ENCODE measurements around the gene NPW. TPM values are rescaled to one million over a fixed set of nuclear protein-coding genes. Genes with fewer than 3 reads are reported as not detected.

Gene NPW
- total and polyA plus RNA-seq, 2 of the 8 experiments (the other 6 are each of a cell fraction or from before 2014, with no cell fraction given) = 4.0 to 10.3 TPM

DNA sequence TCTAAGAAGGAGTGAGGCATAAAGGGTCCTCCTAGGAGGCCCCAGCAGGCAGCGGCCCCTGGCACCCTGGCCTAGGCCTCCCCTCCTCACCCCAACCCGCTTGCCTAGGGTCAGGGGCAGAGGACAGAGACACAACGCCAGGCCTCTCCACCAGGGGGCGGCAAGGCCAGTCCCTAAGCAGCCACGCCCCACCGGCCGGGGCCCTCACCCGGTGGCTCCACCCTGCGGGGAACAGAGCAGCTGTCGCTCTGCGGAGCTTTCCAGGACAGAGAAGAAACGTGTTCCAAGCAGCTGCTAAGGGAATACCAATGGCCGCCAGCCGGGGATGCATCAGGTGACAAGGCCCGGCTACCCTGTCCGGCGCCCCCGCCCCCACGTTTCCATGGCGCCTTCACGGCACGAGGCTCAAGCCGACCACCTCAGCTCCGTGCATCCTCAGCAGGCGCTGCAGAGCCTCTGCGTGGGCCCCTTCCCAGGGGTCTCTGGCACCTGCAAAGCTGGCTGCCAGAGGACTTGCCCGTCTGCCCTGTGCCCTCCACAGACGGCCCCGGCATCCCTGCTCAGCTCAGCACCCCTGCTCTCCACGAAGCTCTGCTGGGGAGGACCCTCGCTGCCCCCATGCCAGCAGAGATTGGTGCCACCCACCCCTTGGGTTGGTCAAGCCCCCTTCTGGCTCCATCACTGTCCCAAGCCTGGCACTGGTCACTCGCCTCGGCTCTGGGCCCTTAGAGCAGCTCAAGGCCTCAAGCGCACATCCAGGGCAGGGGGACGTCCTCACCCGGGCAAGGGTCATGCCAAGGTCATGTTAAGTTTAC is 15.6 kb upstream of the NPW start (continued):
- peak in 1 of 2 experiments; percentile 12; a peak in 1 of 3 replicates for TF ChIP-seq EP300 (IDR thresholded peaks at IDR 0.05; ENCODE audit: borderline replicate concordance in 1 of 2, low read depth in 2 of 2, low read length in 2 of 2)
- TF ChIP-seq YY1 (IDR thresholded peaks at IDR 0.05; ENCODE audit: low read depth, low read length) = peak; percentile 95
- peak; percentile 26; the same call in 1 of the 2 replicates for TF ChIP-seq CEBPB (IDR thresholded peaks at IDR 0.05; ENCODE audit: low read depth, low read length)
- peak; percentile 55 to 62 for TF ChIP-seq RAD21 (IDR thresholded peaks at IDR 0.05 in 1 of 2, conservative IDR thresholded peaks at IDR 0.05 in 1 of 2; ENCODE audit: low read depth in 2 of 2, low read length in 2 of 2)
- peak; percentile 95 for TF ChIP-seq SP4 (IDR thresholded peaks at IDR 0.05; ENCODE audit: low read length)
- TF ChIP-seq, protein P1, sequence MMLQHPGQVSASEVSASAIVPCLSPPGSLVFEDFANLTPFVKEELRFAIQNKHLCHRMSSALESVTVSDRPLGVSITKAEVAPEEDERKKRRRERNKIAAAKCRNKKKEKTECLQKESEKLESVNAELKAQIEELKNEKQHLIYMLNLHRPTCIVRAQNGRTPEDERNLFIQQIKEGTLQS (IDR thresholded peaks at IDR 0.05; ENCODE audit: insufficient read depth, low read depth, low read length) = peak; percentile 54; the same call in 1 of the 2 replicates
- peak; percentile 53 for TF ChIP-seq USF2 (IDR thresholded peaks at IDR 0.05; ENCODE audit: low read length)
- TF ChIP-seq GABPA (IDR thresholded peaks at IDR 0.05; ENCODE audit: borderline replicate concordance, insufficient read depth, low read length) = peak; percentile 75; the same call in 1 of the 2 replicates
- peak; percentile 76 for TF ChIP-seq TAF7 (optimal IDR thresholded peaks at IDR 0.05; ENCODE audit: borderline replicate concordance, low read depth, low read length)
- peak; percentile 93 to 98; a peak in 3 of 4 replicates for TF ChIP-seq SIN3A (conservative IDR thresholded peaks at IDR 0.05 in 1 of 2, IDR thresholded peaks at IDR 0.05 in 1 of 2; ENCODE audit: low read depth in 1 of 2, low read length in 2 of 2)
- TF ChIP-seq E2F6 (IDR thresholded peaks at IDR 0.05) = peak; percentile 81
- TF ChIP-seq, protein P2, sequence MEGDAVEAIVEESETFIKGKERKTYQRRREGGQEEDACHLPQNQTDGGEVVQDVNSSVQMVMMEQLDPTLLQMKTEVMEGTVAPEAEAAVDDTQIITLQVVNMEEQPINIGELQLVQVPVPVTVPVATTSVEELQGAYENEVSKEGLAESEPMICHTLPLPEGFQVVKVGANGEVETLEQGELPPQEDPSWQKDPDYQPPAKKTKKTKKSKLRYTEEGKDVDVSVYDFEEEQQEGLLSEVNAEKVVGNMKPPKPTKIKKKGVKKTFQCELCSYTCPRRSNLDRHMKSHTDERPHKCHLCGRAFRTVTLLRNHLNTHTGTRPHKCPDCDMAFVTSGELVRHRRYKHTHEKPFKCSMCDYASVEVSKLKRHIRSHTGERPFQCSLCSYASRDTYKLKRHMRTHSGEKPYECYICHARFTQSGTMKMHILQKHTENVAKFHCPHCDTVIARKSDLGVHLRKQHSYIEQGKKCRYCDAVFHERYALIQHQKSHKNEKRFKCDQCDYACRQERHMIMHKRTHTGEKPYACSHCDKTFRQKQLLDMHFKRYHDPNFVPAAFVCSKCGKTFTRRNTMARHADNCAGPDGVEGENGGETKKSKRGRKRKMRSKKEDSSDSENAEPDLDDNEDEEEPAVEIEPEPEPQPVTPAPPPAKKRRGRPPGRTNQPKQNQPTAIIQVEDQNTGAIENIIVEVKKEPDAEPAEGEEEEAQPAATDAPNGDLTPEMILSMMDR (IDR thresholded peaks at IDR 0.05; ENCODE audit: control extremely low read depth in 1 of 3, insufficient read depth in 1 of 3, low read depth in 1 of 3, low read length in 3 of 3) = peak in 2 of 3 experiments; percentile 98 to 99; a peak in 3 of 4 replicates
- no peak for TF ChIP-seq POU5F1 (IDR thresholded peaks at IDR 0.05; ENCODE audit: low read depth, low read length)
- TF ChIP-seq HDAC2 (IDR thresholded peaks at IDR 0.05; ENCODE audit: borderline replicate concordance in 1 of 2, low read depth in 2 of 2, low read length in 2 of 2) = no peak
- peak; percentile 65; the same call in 1 of the 2 replicates for TF ChIP-seq SP1 (IDR thresholded peaks at IDR 0.05; ENCODE audit: low read depth, low read length)
- peak; percentile 28; the same call in 1 of the 2 replicates for TF ChIP-seq JUND (IDR thresholded peaks at IDR 0.05; ENCODE audit: low read length)
